GM18867 (cell line): Measurements from ENCODE around the gene TMEM139.
"Not testable (repeated sequence)": the region's sequence is repeated elsewhere in the genome, so short reads cannot be mapped to it uniquely, and the experiment has no call there.

Experiments used
- ATAC-seq: cut with Tn5 transposase; IDR thresholded peaks from one replicate; pipeline ENCODE4 v1.9.1; 2021; ENCODE audit warnings: mild to moderate bottlenecking, moderate library complexity; ENCODE audit not compliant: unreplicated experiment

Gene TMEM139

DNA sequence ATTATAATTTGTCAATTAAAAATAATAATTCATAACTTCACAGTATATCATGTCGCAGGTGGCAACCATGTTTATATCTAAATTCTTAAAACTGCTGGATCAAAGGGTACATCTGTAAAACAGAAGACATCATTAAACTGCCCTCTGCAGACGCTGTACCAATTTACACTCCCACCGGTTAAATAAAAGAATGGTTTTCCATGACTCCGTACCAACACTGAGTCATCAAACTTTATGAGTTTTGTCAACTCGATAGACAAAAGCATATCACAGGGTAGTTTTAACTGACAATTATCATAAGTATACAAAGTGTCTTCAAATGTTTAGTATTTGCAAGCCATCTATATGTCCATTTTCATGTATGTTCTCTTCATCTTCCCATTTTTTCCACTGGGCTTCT, 27.3 kb upstream of the TMEM139 start:
- ATAC-seq = no peak

DNA sequence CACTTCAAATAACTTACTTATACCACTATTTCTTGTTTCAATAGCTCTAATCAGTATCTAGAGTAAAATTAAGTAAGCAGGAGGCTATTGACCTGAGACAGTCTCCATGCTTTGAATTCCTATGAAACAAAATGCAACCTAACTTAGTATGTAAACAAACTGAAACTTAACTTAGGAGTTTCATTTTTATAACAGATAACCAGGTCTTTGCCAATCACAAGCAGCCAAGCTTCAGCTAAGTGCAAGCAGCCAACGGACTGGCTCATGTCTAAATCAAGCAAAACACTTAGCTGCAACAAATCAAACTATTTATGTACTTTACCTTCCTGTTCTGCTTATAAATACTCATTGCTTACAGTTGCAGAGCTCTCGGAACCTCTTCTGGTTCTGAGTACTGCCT, 25.9 kb upstream of the TMEM139 start:
- ATAC-seq = peak; percentile 45

DNA sequence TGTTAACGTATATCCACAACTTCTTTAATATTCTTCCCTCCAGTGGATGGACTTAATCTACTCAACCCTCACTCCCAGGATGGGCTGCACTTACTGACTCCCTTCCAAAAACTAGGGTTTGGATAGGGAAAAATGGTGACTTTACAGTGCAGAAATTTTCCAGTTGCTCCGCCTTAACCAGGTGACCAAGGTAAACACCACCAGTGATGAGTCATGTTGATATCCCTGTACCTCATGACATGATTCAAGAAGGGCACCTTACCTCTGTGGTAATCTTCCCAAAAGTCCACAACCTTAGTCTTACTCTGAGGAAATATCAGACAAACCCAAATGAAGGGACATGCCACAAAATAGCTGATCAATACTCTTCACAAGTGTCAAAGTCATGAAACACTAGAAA, 25.0 kb upstream of the TMEM139 start:
- no peak for ATAC-seq

DNA sequence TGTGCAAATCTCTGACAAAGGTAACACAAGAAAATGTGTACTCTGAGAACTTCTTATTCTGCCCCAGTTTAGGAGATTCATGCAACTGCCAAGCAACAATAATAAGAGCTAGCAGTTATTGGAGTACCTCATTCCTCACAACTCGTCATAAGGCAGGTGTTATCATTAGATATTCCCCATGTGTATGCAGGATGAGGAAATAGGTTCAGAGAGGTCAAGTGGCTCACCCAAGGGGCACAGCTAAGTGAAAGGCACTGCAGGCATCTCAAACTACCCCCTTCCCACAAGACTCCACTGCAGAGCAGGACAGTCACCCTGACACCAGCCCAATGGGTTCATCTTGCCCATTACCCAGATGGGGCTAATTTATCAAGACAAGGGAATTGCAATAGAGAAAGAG, 22.9 kb upstream of the TMEM139 start:
- no peak for ATAC-seq

DNA sequence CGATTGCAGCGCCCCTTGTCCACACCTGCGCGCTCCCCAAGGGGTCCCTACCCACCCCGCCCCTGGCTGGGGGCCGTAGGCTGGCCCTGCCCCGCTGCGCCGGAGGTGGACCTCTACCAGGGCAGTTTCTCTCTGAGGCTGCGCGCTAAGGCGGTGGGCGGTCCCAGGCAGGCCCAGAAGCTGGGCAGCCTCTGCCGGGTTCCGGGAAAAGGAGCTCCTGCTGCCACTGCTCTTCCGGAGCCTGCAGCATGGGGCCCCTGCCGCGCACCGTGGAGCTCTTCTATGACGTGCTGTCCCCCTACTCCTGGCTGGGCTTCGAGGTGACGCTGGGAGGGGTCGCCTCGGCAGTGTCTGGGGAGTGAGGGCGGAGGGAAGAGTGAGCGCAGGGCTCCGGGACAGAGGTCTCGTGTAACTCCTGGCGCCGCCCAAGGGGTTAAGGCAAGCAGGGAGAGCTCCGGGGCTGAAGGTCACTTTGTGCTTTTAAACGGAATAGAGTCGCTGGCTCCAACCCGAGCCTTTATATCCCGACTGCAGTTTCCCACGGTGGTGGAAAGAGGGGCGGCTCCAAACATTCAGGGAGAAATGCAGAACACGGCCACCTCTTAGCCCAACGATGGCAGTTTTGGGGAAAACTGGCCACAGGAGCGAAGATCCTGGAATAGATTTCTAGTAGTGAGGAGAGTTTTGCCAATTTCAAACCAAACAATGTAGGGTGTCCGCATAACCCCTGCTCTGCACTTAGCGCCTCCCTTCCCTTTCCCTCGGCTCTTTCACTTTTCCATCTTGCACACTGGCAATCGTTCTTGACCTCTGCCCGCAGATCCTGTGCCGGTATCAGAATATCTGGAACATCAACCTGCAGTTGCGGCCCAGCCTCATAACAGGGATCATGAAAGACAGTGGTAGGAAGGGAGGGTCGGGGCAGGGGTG, 21.2 kb upstream of the TMEM139 start, which contains the start of gene GSTK1:
GSTK1 (plus strand) TSS at position 176 of the 930 bp plus-strand sequence; CDS start at position 249, 73 bp downstream.
- ATAC-seq = peak; percentile 97

DNA sequence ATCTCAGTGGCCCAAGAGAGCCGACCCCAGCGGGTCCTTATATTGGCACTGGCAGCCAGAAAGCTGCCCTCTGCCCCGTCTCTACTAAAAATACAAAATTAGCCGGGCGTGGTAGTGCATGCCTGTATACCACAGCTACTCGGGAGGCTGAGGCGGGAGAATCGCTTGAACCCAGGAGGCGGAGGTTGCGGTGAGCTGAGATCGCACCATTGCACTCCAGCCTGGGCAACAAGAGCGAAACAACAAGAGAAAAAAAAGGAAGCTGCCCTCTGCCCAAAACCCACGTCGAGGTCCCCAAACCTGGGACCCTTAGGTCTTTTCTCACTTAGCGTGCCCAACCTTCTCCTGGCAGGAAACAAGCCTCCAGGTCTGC, 20.6 kb upstream of the TMEM139 start:
- not testable (repeated sequence) for ATAC-seq

DNA sequence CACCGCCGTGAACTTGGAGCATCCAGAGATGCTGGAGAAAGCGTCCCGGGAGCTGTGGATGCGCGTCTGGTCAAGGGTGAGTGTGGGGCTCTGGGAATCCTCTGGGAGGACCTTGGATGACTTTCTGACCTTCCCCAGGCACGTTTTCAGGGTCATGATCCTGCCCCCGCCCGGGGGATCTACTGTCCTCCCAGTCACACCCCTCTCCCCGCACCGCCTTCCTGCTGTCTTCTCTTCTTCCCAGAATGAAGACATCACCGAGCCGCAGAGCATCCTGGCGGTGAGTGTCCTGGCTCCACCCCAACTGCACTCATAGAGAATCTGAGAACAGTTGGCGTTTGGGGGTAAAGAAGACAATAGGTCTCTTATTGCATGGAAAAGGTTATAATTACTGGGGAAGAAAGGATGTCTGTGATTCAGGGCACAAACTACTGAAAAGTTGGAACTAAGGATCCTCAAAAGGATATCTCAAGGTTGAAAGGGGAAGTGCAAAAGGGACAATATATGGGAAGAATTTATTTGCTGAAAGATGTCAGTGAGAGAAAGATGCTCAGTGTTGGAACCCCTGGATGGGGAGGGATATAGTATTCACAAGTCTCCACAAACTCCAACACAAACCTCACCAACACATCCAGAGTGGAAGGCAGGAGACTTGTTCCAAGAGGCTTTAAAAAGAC, 19.6 kb upstream of the TMEM139 start:
- no peak for ATAC-seq

DNA sequence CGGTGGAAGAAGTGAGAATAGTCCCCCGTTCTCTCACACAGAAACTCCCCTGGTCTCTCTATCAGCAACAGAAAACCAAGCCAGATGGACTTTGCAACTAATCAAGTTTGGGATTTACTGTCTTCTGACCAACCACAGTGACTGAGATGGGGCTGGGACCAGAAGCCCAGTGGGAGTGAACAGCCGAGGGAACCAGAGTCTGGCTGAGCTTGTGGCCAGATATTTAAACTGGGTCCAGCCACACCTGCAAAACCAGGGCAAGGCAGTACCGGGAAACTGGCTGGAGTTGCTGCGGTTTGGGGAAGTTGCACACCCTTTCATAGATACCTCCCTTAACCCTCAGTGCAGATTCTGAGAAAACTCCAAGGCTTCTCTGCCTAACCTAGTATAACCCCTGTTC, 15.5 kb upstream of the TMEM139 start:
- no peak for ATAC-seq

DNA sequence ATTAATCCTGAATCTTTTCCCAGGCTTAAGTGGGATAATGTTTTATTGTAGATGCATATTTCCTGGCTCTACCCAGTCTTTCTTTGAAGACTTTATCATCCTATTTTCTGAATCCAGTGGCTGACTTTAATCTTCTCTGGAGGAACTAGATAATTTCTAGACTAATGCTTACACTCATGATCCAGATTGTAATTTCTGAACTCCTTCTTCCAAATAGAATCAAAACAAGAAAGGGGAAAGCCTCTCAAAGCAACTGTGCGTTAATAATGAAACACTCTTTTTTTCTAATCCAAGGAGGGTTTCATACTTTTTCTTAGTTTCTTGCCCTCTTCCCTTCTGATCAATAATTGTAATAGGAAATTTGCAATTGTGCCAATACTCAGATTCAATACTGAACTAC, 13.5 kb upstream of the TMEM139 start:
- ATAC-seq = no peak

DNA sequence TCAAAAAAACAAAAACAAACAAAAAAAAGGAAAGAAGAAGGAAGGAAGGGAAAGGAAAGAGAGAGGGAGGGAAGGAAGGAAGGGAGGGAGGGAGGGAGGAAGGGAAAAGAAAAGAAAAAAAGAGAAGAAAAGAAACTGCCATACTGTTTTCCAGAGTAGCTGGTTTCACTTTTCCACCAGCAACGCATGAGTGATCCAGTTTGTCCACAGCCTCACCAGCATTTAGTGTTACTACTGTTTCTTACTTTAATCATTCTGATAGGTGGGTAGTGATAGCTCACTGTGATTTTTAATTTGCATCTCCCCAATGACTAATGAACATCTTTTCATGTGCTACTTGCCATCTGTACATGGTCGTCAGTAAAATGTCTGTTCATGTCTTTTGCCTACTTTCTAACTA, 11.9 kb upstream of the TMEM139 start:
- ATAC-seq = no peak

DNA sequence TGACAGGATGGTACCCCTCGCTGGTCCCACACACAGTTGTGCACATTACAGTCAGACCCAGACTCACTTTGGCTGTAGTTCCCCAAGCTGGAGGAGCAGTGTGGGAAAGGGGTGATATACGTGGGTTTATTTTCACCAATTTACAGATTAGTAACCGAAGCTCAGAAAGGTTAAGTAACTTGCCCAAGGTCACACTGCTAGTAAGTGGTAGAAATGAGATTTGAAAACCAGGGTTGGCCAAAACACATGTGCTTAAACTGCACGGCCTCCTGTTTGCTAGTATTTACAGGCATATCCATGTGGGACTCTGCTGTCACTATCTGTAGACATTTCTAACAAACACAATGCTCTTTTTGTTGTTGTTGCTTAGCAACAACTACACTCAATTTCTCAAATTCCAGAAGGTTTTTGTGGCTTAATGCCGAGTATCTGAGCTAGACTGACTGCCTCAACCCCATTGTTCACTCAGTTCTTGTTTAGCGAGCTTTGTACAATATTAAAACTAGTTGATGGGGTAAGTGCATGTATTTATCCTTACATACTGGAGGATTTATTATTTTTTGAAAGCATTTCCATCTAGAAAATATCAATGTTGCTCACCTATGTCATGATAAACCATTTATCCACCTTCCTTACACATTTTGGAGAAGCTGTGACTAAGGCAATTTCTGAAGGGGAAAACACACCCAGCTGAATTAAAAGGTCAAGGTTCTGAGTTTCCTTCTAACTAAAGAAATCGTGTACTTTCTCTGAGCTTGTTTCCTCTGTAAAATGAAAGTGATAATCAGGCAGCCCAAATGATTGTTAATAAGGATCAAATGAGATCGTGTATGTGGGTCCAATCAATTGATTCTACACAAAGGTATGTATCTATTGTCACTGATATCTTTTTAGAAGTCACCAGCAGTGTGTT, 5.3 kb upstream of the TMEM139 start:
- ATAC-seq = no peak

DNA sequence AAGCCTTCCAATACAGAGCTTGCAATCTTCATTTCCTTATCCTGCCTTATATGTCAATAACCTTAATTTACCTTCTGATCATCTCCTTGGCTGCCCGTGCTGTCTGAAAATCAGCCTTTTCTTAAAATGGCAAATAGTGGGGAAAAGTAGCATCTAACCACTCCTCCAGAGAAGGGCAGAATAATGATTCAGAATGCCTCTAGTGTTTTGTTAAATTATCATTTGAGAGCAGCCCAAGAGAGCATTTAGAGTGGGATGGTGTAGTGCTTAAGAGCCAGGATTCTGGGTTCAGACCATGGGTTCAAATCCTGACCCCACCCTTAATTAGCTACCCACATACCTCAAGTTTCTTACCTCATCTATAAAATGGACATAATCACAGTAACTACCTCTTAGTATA, 4.6 kb upstream of the TMEM139 start:
- no peak for ATAC-seq

DNA sequence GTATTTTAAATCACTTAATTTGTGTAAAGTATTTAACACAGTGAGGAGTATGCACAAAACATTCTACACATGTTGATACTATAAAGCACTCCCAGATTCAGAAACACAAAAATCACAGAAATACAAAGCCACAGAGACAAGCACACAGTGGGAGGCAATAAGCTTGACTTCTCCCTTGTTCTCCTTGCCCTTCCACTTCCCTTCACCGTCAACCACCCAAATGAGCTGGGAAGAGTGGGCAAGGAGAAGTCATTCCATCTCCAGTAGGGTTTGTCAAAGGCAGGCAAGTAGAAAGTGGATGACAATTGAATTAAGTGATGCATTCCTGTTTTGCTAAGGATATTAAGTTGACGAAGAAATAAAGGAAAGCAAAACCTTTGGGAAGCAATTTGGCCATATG, 4.2 kb upstream of the TMEM139 start:
- ATAC-seq = no peak

DNA sequence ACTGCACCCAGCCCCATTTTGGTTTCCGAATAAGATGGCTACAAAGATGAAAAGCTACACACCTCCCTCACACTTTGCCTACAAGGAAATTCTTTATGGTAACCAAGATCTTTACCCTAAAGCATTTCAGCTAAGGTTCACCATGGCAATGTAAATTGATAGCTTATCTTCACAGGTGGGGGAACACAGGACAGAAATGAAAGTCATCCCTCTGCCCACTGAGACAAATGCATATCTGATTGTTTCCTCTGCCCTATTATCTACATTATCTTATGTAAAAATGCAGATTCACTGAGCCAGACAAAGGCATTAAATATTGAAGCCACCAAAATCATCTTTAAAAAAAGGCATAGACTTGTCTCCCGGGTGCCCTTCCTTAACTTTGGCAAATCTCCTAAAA, 3.2 kb upstream of the TMEM139 start:
- no peak for ATAC-seq

DNA sequence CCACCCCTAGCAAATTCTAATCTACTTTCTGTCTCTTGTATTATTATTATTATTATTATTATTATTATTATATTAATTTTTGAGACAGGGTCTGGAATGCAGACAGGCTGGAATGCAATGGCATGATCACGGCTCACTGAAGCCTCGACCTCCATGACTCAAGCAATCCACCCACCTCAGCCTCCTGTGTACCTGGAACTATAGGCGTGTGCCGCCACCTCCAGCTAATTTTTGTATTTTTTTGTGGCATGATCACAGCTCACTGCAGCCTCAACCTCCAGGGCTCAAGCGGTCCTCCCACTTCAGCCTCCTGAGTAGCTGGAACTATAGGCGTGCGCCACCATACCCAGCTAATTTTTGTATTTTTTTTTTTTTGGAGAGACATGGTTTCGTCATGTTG, 2.6 kb upstream of the TMEM139 start:
- no peak for ATAC-seq

DNA sequence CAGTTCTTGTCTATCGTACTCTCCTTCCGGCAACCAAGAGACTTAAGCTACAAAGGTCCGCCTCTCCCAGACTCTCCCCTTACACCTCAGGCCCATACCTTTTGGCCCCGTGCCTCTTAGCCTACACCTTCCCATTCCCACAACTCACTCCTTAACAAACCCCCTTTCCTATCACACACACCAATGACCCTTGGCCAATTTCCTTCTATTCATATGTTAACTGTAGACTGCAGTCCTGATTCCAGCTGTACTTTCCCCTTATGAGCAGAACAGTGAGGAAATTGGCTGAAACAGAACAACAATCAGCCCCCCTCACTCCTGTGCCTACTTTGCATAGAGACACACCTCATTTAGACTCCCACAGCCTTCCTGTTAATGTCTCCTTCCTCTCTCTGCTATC, 1.4 kb upstream of the TMEM139 start:
- ATAC-seq = no peak

DNA sequence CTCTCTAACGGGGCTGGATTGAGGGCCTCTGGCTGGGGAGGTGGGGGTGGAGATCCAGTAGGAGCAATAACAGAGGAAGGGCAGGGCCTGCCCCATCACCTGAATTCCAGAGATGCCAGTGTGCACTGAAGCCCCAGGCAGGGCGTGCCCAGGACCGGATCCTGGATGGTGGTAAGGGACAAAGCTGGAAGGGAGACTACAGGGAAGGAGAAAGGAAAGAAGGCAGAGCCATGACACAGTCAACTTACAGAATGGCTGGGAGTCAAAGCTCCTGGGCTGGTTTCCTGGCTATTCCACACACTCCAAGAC, 666 bp downstream of the TMEM139 start:
- ATAC-seq = no peak

DNA sequence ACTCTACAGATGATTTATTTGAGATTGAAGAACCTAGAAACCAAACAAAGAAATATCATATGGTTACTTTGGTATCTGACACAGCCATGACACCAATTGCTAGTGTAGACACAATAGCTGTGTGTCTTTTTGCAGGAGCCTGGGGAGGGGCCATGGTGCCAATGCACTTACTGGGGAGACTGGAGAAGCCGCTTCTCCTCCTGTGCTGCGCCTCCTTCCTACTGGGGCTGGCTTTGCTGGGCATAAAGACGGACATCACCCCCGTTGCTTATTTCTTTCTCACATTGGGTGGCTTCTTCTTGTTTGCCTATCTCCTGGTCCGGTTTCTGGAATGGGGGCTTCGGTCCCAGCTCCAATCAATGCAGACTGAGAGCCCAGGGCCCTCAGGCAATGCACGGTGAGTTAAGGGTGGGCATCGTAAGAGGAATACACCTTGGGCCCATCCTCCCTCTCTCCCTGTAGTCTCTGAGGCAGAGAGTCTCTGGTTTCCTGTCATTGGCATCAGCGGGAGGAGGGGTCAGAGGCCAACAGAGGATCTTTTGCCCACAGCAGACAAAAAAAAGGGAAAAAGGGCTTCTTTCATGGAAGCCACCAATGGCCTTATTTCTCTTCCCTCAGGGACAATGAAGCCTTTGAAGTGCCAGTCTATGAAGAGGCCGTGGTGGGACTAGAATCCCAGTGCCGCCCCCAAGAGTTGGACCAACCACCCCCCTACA, 1.2 kb downstream of the TMEM139 start:
- ATAC-seq = no peak

DNA sequence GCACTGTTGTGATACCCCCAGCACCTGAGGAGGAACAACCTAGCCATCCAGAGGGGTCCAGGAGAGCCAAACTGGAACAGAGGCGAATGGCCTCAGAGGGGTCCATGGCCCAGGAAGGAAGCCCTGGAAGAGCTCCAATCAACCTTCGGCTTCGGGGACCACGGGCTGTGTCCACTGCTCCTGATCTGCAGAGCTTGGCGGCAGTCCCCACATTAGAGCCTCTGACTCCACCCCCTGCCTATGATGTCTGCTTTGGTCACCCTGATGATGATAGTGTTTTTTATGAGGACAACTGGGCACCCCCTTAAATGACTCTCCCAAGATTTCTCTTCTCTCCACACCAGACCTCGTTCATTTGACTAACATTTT, 1.7 kb downstream of the TMEM139 start:
- ATAC-seq = no peak

DNA sequence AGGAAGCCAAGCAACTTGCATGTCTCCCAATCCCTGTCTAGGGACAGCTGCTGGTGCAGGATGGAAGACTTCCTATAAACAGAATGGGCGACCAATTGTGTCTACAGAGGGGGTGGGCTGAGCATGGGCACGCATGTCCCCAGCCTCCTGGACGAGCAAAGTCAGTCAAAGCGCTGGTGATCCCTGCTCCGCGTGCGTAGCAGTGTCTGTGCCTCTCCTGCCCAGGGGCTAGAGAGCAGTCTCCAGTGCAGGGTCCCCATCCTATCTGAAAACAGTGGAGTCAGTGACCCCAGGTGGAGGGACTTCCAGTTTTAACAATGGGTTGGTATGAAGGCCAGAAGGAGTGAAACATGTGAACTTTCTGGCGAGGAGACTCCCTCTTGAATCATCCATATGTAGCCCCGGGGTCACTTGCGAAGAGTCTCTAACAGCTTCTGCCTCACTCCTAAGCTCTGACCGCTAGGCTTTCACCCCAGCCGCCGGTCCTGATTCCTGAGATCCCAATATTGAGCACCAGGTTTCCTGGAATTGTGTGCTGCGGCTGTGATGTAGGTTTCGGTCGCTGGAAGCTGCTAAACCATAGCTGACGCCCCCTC, 2.7 kb downstream of the TMEM139 start:
- ATAC-seq = no peak
